Left hindlimb (tissue), 1 donor: ENCODE measurements around the gene ACSF3.
A peak's percentile ranks its signal among the peaks of the same experiment; 100 is the strongest.
"Not testable (repeated sequence)": the region's sequence is repeated elsewhere in the genome, so short reads cannot be mapped to it uniquely, and the experiment has no call there.

Source experiments
- DNase-seq: peaks from one replicate; pipeline ENCODE4 v3.0.0-alpha.2; 2018

ACSF3 gene

GRCh38 chr16:89074072-89074674 lies 19.5 kb upstream of the ACSF3 start:
- not testable (repeated sequence) for DNase-seq

- no peak for DNase-seq
These were observed 18.6 kb upstream of the ACSF3 start for GRCh38 chr16:89074803-89075688.

DNA sequence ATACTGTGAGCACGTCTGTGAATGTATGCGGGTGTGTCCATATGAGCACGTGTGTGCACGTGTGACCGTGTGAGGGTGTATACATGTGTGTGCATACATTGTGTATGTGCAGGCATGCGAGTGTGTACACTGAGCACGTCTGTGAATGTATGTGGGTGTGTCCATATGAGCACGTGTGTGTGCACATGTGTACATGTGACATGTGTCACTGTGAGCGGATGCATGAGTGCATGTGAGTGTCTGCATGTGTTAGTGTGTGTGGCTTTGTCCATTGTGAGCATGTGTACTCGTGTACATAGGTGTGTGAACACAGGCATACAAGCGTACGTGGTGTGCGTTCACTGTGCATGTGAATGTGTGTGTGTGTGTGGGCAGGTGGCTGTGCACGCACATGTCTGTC lies 17.5 kb upstream of the ACSF3 start:
- no peak for DNase-seq

DNA sequence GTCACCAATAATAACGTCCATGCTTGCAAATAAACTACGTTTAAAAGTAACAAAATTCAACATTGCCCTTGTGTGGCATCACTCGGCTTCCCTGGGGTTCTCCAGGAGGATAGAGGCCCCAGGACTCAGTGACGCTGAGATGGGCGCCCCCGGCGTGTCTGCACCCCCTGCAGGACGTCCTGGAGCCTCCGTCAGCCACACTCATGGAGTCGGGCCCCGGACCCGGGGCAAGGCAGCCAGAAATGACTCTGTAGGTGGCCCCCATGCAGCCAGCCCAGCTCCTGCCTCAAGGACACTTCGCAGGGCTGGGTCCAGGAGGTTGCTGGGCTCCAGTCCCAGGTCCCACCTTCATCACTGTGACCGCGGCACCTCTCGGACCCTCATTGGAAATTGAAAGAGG lies 16.6 kb upstream of the ACSF3 start:
- DNase-seq, result no peak

DNA sequence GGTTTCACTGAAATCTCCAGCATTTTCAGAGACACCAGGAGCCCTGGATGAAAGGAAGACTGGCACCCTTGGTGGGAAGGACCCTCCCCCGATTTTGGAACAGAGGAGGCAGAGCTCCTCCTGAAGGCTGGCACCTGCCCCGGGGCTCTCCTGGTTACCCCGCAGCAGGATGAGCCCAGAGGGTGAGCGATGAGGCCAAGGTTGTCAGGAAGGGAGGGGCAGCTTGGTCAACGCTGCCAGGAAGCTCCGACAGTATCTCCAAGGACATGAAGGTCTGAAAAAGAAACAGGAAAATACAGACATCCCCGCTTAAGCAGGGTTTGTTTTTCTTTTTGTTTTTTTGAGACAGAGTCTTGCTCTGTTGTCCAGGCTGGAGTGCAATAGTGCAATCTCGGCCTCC lies 15.5 kb upstream of the ACSF3 start:
- no peak for DNase-seq

DNA sequence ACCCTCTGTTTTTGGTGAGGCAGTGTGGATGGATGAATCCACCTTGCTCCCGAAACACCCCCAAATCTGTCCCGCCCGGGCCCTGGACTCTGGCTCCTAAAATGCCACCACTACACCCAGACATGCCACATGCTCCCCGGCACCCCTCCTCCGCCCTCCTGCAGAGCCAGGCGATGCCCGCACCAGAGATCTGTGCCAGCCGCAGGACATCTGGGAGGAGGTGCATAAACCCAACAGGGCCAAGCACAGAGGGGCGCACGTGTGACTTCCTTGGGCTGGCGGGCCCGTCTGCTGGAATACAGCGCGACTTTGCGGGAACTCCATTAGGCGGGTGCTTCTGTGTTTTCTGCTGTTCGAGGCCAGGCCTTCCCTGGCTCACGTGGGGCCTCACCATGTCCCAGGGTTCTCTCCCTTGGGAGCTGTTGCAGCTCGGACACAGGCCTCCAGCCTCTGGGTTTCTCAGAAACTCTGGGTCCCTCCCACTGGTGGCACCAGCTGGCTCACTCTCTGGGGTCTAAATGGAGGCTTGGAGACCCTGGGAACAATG lies 14.1 kb upstream of the ACSF3 start:
- no peak for DNase-seq

DNA sequence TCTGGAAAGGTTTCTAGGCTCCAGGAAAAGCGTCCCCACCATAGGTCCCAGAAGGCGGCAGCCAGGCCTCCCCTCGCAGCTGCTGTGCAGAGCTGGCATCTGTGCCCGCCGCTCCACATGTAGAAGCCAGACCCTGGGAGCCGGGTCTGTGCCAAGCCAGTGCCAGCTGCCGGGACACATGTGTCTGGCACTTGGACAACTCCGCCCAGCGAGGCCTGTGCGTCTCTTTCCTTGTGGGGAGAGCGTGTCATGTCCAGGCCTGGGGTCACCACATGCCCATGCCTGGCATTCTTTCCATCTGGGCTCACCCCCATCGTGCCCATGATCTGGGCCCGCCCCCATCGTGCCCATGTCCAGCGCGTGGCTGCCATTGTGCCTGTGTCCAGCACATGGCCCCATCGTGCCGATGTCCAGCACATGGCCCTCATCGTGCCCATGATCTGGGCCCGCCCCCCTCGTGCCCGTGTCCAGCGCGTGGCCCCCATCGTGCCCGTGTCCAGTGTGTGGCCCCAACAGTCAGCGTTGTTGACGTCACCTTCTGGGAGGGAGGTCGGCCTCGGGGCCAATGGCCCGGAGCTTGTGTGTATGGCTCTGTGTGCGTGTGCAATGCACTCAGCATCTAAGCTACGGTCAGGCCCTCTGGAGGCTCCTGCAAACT lies 13.3 kb upstream of the ACSF3 start:
- DNase-seq, result peak; percentile 66

GRCh38 chr16:89081556-89081955 lies 12.1 kb upstream of the ACSF3 start:
- DNase-seq, result no peak

- no peak for DNase-seq
These were observed 9.2 kb upstream of the ACSF3 start for GRCh38 chr16:89084411-89084810.

- no peak for DNase-seq
These were observed 8.6 kb upstream of the ACSF3 start for GRCh38 chr16:89084814-89085612.

DNA sequence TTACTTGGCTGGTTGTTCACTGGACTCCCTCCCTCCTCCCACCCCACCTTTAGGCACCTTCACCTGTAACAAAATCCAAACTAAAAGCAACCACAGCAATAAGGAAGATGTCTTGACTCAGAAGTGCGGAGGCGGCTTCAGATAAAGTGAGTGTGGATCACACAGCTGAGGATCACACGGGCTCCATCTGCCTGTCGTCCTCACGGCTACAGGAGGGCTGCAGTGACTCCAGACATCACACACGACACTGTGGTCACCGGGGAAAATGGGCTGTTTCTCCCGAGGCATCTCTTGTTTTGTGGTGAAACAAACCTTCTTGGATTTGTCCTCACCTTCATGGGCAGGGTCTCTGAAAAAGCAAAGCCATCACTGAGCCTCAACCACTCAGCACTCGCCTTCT lies 7.9 kb upstream of the ACSF3 start:
- no peak for DNase-seq

GRCh38 chr16:89087922-89088497 lies 5.6 kb upstream of the ACSF3 start:
- DNase-seq, result no peak

GRCh38 chr16:89089120-89089519 lies 4.5 kb upstream of the ACSF3 start:
- no peak for DNase-seq

DNA sequence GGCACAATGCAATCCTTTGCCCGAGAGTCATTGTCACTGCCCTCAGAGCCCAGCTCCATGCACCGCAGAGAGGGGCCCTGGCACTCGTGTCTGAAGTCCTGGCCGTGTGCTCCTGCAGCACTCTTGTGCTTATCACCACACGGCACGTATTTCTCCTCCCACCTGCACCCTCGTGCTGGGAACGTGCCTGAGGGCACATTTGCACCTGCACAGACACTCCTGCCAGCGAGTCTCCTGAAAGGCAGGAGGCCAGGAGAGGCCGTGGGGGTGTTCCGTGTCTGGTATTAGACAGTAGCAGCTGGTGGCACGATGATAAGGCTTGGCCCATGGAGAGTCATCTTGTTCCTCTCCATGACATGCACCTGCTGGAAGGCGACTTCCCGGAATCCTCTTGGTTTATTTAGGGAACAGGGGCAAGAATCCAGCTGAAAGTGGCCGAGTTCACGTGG lies 3.4 kb upstream of the ACSF3 start:
- DNase-seq, result no peak

DNA sequence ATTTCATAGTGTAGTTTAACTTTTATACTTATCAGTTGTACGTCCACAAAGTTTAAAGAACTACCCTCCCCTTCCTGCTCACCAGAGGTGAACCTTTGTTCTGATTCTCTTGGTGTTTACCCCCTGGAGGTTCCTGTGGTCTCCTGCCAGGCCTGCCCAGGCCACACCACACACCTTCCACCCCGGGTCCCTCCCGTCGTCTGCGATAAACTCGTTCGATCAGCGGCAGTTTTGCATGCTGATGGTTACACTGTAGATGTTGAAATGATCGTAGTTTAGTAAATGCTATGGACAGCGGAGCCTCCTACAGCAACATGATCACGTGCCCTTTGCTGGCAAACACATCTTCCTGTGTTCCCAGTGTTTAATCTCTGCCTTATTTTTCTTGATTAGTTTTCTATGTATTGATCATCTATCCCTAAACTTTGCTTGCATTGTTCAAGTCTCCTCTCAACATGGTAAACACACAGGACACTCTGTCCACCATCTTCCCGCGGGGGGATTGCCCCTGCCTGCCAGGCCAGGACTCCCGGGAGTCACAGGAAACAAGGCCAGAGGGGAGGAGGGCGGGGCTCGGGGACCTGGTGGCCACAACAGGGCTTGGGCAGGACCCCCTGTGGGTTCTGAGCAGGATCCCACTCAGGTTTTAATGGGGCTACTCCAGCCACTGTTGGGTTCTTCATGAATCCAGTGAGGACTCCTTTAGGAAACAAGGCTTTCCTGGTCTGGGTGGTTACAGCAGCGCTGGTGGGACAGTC lies 2.8 kb upstream of the ACSF3 start:
- DNase-seq, result no peak

DNA sequence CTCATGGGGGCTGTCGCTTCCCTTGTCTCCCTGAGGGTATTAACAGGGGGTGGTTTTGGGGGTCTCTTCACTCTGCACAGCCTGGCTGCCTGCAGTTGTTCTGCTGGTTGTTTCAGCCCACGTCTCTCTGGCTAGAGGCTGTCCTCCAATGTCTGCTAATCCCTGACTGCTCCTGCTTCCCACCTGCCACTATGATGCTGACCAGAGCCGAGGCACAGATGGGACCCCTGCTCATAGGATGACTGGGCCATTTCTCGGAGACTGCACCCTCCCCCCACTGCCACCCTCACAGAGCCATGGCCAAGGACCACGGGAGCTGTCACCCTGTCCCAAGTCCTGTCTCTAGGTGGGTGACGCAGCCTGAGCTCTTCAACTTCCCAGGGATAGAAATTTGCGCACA lies 1.6 kb upstream of the ACSF3 start:
- DNase-seq, result no peak

GRCh38 chr16:89093252-89093601 lies 425 bp upstream of the ACSF3 start:
- DNase-seq, result not testable (repeated sequence)

GRCh38 chr16:89094252-89094879 lies 714 bp downstream of the ACSF3 start:
- DNase-seq, result no peak

DNA sequence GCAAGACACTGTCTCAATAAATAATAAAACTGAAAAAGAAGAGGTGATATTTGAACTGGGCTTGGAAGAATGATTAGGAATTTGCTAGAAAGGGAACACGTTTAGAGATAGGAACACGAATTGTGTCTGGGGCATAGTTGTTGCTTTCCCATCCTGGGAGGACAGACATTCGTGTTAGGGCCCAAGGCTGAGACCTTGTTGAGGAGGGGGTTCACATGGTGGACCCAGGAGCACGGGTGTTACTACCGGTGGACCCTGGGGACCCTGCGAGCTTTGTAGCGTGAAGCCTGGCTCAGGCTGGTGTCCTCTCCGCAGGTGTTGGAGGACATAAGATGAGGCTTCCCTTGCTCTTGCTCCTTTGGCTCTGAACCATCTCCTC lies 1.2 kb downstream of the ACSF3 start:
- no peak for DNase-seq

DNA sequence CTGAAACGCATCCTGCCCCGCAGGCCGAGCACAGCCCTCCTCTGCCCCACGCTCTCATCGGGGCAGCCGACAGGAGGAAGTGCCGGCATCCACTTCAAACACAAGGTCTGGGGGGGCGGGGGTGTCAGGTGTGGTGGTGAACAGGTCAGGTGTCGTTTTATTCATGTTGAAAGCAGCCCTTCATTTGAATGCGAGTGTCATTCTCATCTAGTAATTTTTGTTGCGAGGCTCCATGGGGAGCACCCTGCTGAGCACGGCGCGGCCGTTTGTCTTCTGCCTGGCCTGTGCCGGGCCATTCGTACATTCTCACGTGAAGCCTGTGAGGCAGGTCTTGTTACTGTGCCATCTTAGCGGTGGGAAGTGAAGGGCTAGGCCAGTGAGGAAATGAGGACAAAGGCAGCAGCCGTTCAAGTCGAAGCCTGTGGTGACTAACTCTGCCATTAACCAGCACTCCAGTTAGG lies 1.9 kb downstream of the ACSF3 start:
- no peak for DNase-seq

- DNase-seq, result no peak
These were observed 2.5 kb downstream of the ACSF3 start for GRCh38 chr16:89096042-89096717.
